ENCODE results near the gene CDH2.

The CDH2 gene

GRCh38 chr18:28176948-28177827, at the start of gene CDH2:
CDH2 (minus strand) TSS chr18:28177130; CDS start chr18:28177022, 108 bp downstream.
- in situ Hi-C loops (cut with MboI; ENCODE audit: low sequenced_read_pairs) = no loop called here

- in situ Hi-C loops (cut with MboI; ENCODE audit: low sequenced_read_pairs) = no loop called here
Observed at GRCh38 chr18:28212060-28212459, 35.1 kb upstream of the CDH2 start.

DNA sequence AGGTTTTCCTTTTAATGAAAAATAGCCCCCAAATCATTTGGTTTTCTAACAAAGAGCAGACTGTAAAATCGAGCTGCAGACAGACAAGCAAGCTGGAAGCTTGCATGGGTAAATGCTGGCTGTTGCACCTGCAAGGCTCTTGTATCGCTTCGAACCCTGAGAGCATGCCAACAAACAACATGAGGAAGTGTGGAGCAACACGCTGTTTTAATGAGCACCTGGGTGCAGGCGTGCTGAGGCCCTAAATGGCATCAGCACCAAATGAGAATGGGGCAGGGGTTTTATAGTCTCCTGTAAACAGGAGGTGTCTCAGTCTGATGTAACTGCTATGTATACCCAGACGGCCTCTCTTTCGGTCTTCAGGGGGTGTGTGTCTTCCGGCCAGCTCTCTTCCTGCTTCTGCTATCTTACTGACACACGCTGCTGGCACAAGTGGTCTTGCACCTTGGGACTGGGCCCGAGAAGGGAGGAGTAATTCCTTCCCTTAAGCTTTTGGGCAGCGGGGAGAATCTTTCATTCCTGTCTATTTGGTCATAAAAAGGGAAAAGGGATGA, 31.9 kb upstream of the CDH2 start:
- in situ Hi-C loops (cut with MboI; ENCODE audit: low sequenced_read_pairs) = no loop called here

DNA sequence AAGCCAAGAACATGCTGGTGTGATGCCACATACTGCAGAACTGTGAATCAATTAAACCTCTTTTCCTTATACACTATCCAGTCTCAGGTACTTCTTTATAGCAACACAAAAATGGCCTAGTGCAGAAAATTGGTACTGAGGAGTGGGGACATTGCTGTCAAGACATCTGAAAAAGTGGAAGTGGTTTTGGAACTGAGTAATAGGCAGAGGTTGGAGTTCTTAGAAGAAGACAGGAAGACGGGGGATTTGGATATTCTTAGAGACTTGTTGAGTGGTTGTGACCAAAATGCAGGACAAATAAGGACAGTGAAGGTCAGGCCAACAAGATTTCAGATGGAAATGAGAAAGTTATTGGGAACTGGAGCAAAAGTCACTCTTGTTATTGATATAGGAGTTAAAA, 31.3 kb upstream of the CDH2 start:
- in situ Hi-C loops (cut with MboI; ENCODE audit: low sequenced_read_pairs) = no loop called here

GRCh38 chr18:28204154-28204553, 27.2 kb upstream of the CDH2 start:
- in situ Hi-C loops (cut with MboI; ENCODE audit: low sequenced_read_pairs) = no loop called here

- in situ Hi-C loops (cut with MboI; ENCODE audit: low sequenced_read_pairs) = no loop called here
Observed at GRCh38 chr18:28201056-28201455, 24.1 kb upstream of the CDH2 start.

DNA sequence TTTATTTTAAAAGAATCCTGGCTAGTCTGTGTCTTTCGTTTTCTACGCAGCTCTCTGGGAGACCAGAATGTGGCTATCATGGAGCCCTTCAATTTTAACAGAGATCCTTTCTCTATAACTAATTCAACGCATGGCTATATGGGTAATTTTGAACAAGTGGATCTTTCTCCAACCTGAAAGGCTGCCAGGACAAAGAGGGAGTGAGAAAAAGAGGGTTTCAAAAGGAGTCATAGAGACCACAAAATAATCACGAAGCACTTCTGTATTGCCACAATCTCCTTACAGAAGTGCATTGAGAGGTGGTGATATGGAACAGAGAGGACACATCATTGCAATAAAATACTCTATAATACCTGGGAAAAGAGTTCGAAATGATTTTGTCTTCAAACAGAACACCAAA, 21.7 kb upstream of the CDH2 start:
- in situ Hi-C loops (cut with MboI; ENCODE audit: low sequenced_read_pairs) = no loop called here

DNA sequence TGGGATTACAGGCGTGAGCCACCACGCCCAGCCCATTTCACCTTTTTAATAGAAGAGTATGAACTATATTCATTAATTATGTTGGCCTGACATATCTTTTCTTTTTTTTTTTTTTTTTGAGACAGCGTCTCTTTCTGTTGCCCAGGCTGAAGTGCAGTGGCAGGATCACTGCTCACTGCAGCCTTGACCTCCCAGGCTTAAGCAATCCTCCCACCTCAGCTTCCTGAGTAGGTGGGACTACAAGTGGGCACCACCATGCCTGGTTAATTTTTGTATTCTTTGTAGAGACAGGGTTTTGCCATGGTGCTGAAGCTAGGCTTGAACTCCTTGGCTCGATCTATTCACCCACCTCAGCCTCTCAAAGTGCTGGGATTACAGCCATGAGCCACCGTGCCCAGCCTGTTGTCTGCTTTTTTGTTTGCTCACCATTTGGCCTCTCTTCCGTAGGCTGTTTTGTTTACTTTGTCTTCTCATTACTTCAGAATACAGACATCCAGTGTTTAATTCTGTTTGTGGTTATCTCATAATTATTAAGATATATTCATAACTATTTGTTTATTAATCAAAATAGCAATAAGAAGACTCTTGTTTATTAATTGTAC, 16.3 kb upstream of the CDH2 start:
- in situ Hi-C loops (cut with MboI; ENCODE audit: low sequenced_read_pairs) = no loop called here

DNA sequence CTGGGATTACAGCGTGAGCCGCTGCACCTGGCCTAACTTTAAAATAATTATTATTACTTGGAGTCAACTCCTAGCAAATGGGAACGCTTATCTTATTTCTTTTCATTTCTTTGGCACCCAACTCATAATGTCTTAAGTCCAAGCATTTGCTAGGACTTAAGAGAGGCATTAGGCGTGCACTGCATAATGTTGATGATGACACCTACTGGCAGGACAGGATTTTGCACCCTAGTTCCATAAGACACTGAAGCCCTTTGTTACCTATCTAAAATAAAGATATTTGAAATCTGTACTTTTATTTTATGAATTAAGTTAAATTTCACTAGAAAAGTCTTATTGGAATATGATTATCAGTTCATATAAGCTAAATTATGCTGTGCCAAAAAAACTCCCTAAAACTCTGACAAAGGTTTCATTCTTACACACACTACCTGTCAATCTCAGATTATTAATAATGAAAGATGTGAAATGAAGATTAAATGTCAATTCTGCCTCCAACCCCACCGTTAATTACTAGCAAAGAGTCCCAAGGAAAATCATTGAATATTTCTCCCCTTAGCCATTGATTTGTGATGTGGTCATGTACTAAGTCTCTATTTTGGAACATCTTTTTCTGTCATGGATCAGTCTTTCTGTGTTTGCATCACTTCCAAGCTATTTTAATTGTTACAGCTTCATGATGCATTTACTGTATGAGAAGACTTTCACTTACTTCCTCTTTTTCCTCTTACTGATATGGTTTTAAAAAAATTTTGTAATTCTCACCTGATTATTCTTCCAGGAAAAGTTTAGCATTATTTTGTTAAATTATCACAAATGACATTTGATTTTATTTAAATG, 12.7 kb upstream of the CDH2 start:
- in situ Hi-C loops (cut with MboI; ENCODE audit: low sequenced_read_pairs) = no loop called here

DNA sequence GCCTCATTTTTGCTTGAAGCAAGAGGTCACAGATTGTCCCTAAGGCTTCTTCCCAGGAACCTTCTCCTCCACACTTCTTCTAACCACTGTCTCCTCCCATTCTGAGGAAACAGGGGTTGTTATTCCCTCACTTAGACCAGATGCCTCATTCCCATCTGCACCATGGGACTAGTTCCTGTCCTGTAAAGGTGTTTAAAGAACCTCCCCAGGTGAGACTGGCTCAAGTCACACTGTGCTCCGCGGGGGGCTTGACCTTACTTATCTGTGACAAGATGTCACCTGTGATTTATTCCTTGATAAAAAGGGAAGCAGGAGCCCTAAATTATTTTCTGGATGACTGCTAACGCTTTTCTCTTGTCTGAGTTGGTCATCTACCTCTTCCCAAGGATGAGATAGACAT, 8.2 kb upstream of the CDH2 start:
- in situ Hi-C loops (cut with MboI; ENCODE audit: low sequenced_read_pairs) = no loop called here

GRCh38 chr18:28183418-28184078, 6.6 kb upstream of the CDH2 start:
- in situ Hi-C loops (cut with MboI; ENCODE audit: low sequenced_read_pairs) = no loop called here

- in situ Hi-C loops (cut with MboI; ENCODE audit: low sequenced_read_pairs) = no loop called here
Observed at GRCh38 chr18:28181616-28182015, 4.7 kb upstream of the CDH2 start.

GRCh38 chr18:28178720-28179119, 1.8 kb upstream of the CDH2 start:
- in situ Hi-C loops (cut with MboI; ENCODE audit: low sequenced_read_pairs) = no loop called here

DNA sequence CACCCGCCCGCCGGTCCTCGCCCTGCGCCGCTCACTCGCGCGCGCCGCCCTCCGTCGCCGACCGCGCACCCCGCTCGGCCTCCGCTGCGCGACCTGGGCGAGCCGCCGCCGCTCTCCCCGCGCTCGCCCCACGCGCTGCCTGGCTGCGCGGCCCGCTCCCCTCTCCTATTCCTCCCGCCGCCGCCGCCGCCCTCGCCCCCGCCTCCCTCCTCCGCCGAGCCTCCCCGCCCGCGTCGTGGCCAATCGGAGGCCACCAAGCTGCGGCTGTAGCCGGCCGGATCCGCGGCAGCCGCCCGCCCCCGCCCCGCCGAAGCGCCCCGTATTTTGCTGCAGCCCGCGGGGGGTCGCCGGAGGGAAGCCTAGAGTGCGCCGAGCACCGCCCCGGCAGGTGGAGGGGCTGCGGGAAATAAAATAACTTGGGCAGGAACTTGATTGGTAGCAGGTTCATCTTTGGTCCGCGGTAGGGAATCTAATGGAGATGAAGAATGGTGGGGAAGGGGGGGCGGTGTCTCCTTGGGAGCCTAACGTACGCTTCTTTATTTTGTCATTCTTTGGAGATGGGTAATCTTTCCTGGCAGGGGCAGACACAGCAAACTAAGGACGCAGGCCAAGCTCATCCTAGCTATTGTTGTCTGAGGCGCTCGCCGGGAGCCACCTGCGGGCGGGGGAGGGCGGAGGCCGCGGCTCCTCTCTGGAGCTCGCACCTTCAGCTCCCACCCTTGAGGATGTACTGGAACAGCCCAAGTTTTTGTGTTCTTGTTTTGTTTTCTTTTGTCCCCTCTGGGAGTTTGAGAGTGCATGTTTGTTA, 1.1 kb upstream of the CDH2 start:
- in situ Hi-C loops (cut with MboI; ENCODE audit: low sequenced_read_pairs) = no loop called here

DNA sequence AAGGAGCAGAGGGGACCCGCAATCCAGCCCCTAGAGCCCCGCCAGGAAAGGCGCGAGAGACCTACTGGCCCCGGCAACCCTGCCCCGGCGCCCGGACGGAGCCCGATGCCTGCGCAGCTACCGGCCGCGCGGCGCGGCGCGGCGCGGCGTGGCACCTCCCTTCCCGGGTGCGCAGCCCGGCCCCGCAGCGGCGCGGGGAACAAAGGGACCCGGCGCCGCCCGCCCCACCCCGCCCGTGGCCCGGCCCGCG, 307 bp downstream of the CDH2 start:
- in situ Hi-C loops (cut with MboI; ENCODE audit: low sequenced_read_pairs) = no loop called here

GRCh38 chr18:28175930-28176697, 816 bp downstream of the CDH2 start:
- in situ Hi-C loops (cut with MboI; ENCODE audit: low sequenced_read_pairs) = no loop called here

GRCh38 chr18:28175150-28175929, 1.6 kb downstream of the CDH2 start:
- in situ Hi-C loops (cut with MboI; ENCODE audit: low sequenced_read_pairs) = no loop called here

- in situ Hi-C loops (cut with MboI; ENCODE audit: low sequenced_read_pairs) = no loop called here
Observed at GRCh38 chr18:28174181-28174905, 2.6 kb downstream of the CDH2 start.
